K562 (cell line): ENCODE results near the gene NCCRP1. TPM values are rescaled to one million over a fixed set of nuclear protein-coding genes. Genes with fewer than 3 reads are reported as not detected.

Source experiments
- ATF2 ChIP-seq: sonication (generic); formaldehyde crosslinking; IDR thresholded peaks from 2 replicates; pipeline ENCODE4 v1.8.1; 2022; ENCODE audit warnings: missing genetic modification reagents
- CREB3 ChIP-seq: fragments of 450-650 bp; conservative IDR thresholded peaks from 2 replicates; pipeline ENCODE4 v1.6.1; 2016; ENCODE audit warnings: missing genetic modification characterization, low read depth, mild to moderate bottlenecking, missing compliant biosample characterization, moderate library complexity
- ESRRB ChIP-seq: fragments of 250-450 bp; sonication (Bioruptor Pico); IDR thresholded peaks from 2 replicates; pipeline ENCODE4 v1.5.0; 2020; ENCODE audit warnings: mild to moderate bottlenecking, moderate library complexity, borderline replicate concordance
- GABPB2 ChIP-seq: fragments of 250-450 bp; sonication (Bioruptor Pico); conservative IDR thresholded peaks from 2 replicates; pipeline ENCODE4 v1.5.1; 2021; ENCODE audit warnings: mild to moderate bottlenecking
- KLF1 ChIP-seq: fragments of 450-650 bp; IDR thresholded peaks from 2 replicates; pipeline ENCODE4 v1.6.1; 2016; ENCODE audit warnings: missing genetic modification characterization, missing compliant biosample characterization
- MCM5 ChIP-seq: fragments of 450-650 bp; IDR thresholded peaks from 2 replicates; pipeline ENCODE4 v1.6.1; 2016; ENCODE audit warnings: low read depth
- NR0B1 ChIP-seq: fragments of 450-650 bp; IDR thresholded peaks from one replicate; pipeline ENCODE4 v1.6.1; 2018; ENCODE audit warnings: mild to moderate bottlenecking, moderate library complexity; ENCODE audit not compliant: partially characterized antibody
- TAF9B ChIP-seq: fragments of 450-650 bp; IDR thresholded peaks from 2 replicates; pipeline ENCODE4 v1.6.1; 2018; ENCODE audit warnings: mild to moderate bottlenecking; ENCODE audit not compliant: partially characterized antibody
- TSHZ1 ChIP-seq: fragments of 250-450 bp; sonication (Bioruptor Pico); IDR thresholded peaks from 2 replicates; pipeline ENCODE4 v1.4.0; 2020; ENCODE audit warnings: mild to moderate bottlenecking, moderate library complexity
- ZNF512 ChIP-seq: IDR thresholded peaks from 2 replicates; pipeline ENCODE4 v1.6.1; 2016; ENCODE audit warnings: missing genetic modification characterization, missing compliant biosample characterization
- polyA plus RNA-seq, 8 experiments: library from polyadenylated mRNA; depleted of rRNA in 4 of 8; stranded (reverse) in 5 of 8; unstranded in 3 of 8; fragments of >200 nt; fragmentation: Nextera tagmentation in 2 of 8; fragmentation: Illumina TruSeq in 1 of 8; extraction: Ambion mirVana in 2 of 8; extraction: Trizol in 1 of 8; gene quantifications; 2 replicates each; pipeline versions ENCODE4 v1.2.1 to v1.2.3, GENCODE V29; 2011 to 2014; ENCODE audit warnings: inconsistent platforms in 1 of 8, missing spikeins in 1 of 8
- total RNA-seq, 7 experiments: library from RNA; depleted of rRNA in 6 of 7; stranded (reverse); fragments of >200 nt in 6 of 7; fragmentation: Illumina TruSeq in 2 of 7; extraction: Trizol in 2 of 7; gene quantifications; 2 replicates each; pipeline versions ENCODE4 v1.2.1 to v1.2.3, GENCODE V29; 2011 to 2021; ENCODE audit warnings: low replicate concordance in 1 of 7

Gene NCCRP1
- total and polyA plus RNA-seq, 9 of the 15 experiments (the other 6 are each of a cell fraction or from before 2014, with no cell fraction given) = 0.05 TPM; not detected in 8

- no peak for TF ChIP-seq TSHZ1 (CRISPR knock-in tag)
- TF ChIP-seq ZNF512 (tag) = no peak
- no peak for TF ChIP-seq CREB3 (tag)
- TF ChIP-seq TAF9B = no peak
- TF ChIP-seq ESRRB = no peak
- TF ChIP-seq NR0B1 = no peak
- no peak for TF ChIP-seq GABPB2
- no peak for TF ChIP-seq ATF2
- no peak for TF ChIP-seq MCM5
- TF ChIP-seq KLF1 (tag) = no peak
- TF ChIP-seq, all 486 proteins: peak for 10
These were observed 38.0 kb upstream of the NCCRP1 start (continued) for GRCh38 chr19:39158646-39159260.
